Measurements from ENCODE around the gene PHF20. TPM values are rescaled to one million over a fixed set of nuclear protein-coding genes. Genes with fewer than 3 reads are reported as not detected.

PHF20 gene
- total and polyA plus RNA-seq, 2 donors from 2014 or later, result 12.3 to 48.4 TPM

GRCh38 chr20:35856866-35857265 lies 85.1 kb downstream of the PHF20 start:
- DNase-seq (no peak), FAIRE-seq (no peak)
- no peak for TF ChIP-seq CTCF (IDR thresholded peaks at IDR 0.05; ENCODE audit: borderline replicate concordance, extremely low read depth, insufficient read depth)
- Histone ChIP-seq H3K27me3 (ENCODE audit: control insufficient read depth, insufficient read depth, low read length) (no peaks in the 10 kb centered on the region), H3K27ac (ENCODE audit: low read depth in 2 of 2, low read length in 2 of 2) (no peak overlapping the region), H3K9ac (ENCODE audit: low read length in 3 of 3) (no peak overlapping the region), H3K9me3 (ENCODE audit: control insufficient read depth in 2 of 3, insufficient read depth in 1 of 3, low read length in 3 of 3) (no peaks in the 10 kb centered on the region), H3K36me3 (ENCODE audit: control insufficient read depth in 2 of 3, insufficient read depth in 3 of 3, low read length in 3 of 3) (peaks cover 0 to 5% (median 0%) of the 10 kb centered on the region in 3 donors), H3K4me1 (ENCODE audit: control insufficient read depth in 2 of 3, insufficient read depth in 2 of 3, low read depth in 1 of 3, low read length in 3 of 3) (peaks cover 0 to 9% (median 3%) of the 10 kb centered on the region in 3 donors), H3K4me3 (ENCODE audit: low read length in 3 of 3) (no peak overlapping the region)
- intact Hi-C loops (cut with DNase I), result no loop called here

- FAIRE-seq (no peak), DNase-seq (no peak)
- Histone ChIP-seq H3K9me3 (ENCODE audit: control insufficient read depth in 2 of 3, insufficient read depth in 1 of 3, low read length in 3 of 3) (no peaks in the 10 kb centered on the region), H3K9ac (ENCODE audit: low read length in 3 of 3) (no peak overlapping the region), H3K4me1 (ENCODE audit: control insufficient read depth in 2 of 3, insufficient read depth in 2 of 3, low read depth in 1 of 3, low read length in 3 of 3) (no peaks in the 10 kb centered on the region), H3K27me3 (ENCODE audit: control insufficient read depth, insufficient read depth, low read length) (no peaks in the 10 kb centered on the region), H3K27ac (ENCODE audit: low read depth in 2 of 2, low read length in 2 of 2) (no peak overlapping the region), H3K36me3 (ENCODE audit: control insufficient read depth in 2 of 3, insufficient read depth in 3 of 3, low read length in 3 of 3) (peaks cover 0 to 7% (median 0%) of the 10 kb centered on the region in 3 donors), H3K4me3 (ENCODE audit: low read length in 3 of 3) (no peak overlapping the region)
- intact Hi-C loops (cut with DNase I), result no loop called here
- TF ChIP-seq CTCF (IDR thresholded peaks at IDR 0.05; ENCODE audit: borderline replicate concordance, extremely low read depth, insufficient read depth), result no peak
Measured at GRCh38 chr20:35866418-35867202, 94.8 kb downstream of the PHF20 start.

GRCh38 chr20:35870541-35871258 lies 98.9 kb downstream of the PHF20 start:
- peaks cover 0 to 3% (median 0%) of the 10 kb centered on the region in 3 donors for H3K4me1 ChIP-seq (ENCODE audit: control insufficient read depth in 2 of 3, insufficient read depth in 2 of 3, low read depth in 1 of 3, low read length in 3 of 3)
- TF ChIP-seq CTCF (IDR thresholded peaks at IDR 0.05; ENCODE audit: borderline replicate concordance, extremely low read depth, insufficient read depth), result no peak
- DNase-seq, result no peak
- no peak overlapping the region for H3K27ac ChIP-seq (ENCODE audit: low read depth in 2 of 2, low read length in 2 of 2)
- no peak overlapping the region for H3K4me3 ChIP-seq (ENCODE audit: low read length in 3 of 3)
- H3K36me3 ChIP-seq (ENCODE audit: control insufficient read depth in 2 of 3, insufficient read depth in 3 of 3, low read length in 3 of 3), result peaks cover 0 to under 1% (median 0%) of the 10 kb centered on the region in 3 donors
- H3K27me3 ChIP-seq (ENCODE audit: control insufficient read depth, insufficient read depth, low read length), result no peaks in the 10 kb centered on the region
- no peaks in the 10 kb centered on the region for H3K9me3 ChIP-seq (ENCODE audit: control insufficient read depth in 2 of 3, insufficient read depth in 1 of 3, low read length in 3 of 3)
- no peak for FAIRE-seq
- no peak overlapping the region for H3K9ac ChIP-seq (ENCODE audit: low read length in 3 of 3)
- intact Hi-C loops (cut with DNase I), result no loop called here
